Osteoblast (primary cell): ENCODE measurements around the gene NRGN. TPM values are rescaled to one million over a fixed set of nuclear protein-coding genes. Genes with fewer than 3 reads are reported as not detected.

ENCODE experiments used
- DNase-seq: peaks from one replicate; pipeline ENCODE4 v3.0.0; 2011; ENCODE audit warnings: low spot score, mixed read lengths; ENCODE audit not compliant: insufficient read length; ENCODE audit errors: missing footprints
- H2AFZ ChIP-seq: 2 replicates; pipeline ENCODE4 v1.6.0; 2011; ENCODE audit warnings: mild to moderate bottlenecking, low read length
- H3K27ac ChIP-seq: 2 replicates; pipeline ENCODE4 v1.5.1; 2011; ENCODE audit warnings: mild to moderate bottlenecking, low read depth, low read length, moderate library complexity
- H3K27me3 ChIP-seq: 2 replicates; pipeline ENCODE4 v1.6.0; 2012; ENCODE audit warnings: mild to moderate bottlenecking, control low read depth, inconsistent platforms, low read length, moderate library complexity; ENCODE audit not compliant: insufficient read depth
- H3K36me3 ChIP-seq: 2 replicates; pipeline ENCODE4 v1.5.1; 2011; ENCODE audit warnings: mild to moderate bottlenecking, low read length, control low read depth, moderate library complexity; ENCODE audit not compliant: insufficient read depth
- H3K4me1 ChIP-seq: 2 replicates; pipeline ENCODE4 v1.5.1; 2011; ENCODE audit warnings: mild to moderate bottlenecking, low read length, control low read depth, moderate library complexity; ENCODE audit not compliant: insufficient read depth
- H3K4me2 ChIP-seq: 2 replicates; pipeline ENCODE4 v1.6.0; 2011; ENCODE audit warnings: mild to moderate bottlenecking, low read length; ENCODE audit not compliant: insufficient read depth
- H3K4me3 ChIP-seq: fragments of 200-600 bp; sonication (generic); 3 replicates; pipeline ENCODE4 v1.5.1; 2012; ENCODE audit warnings: mild to moderate bottlenecking, low read length, inconsistent platforms; ENCODE audit not compliant: insufficient read depth
- H3K79me2 ChIP-seq: 2 replicates; pipeline ENCODE4 v1.6.0; 2012; ENCODE audit warnings: mild to moderate bottlenecking, low read length, control low read depth, inconsistent platforms; ENCODE audit not compliant: insufficient read depth
- H3K9me3 ChIP-seq: 2 replicates; pipeline ENCODE4 v1.5.1; 2011; ENCODE audit warnings: low read depth, low read length, control low read depth
- H4K20me1 ChIP-seq: 2 replicates; pipeline ENCODE4 v1.6.0; 2012; ENCODE audit warnings: mild to moderate bottlenecking, low read length, control low read depth; ENCODE audit not compliant: insufficient read depth
- CTCF ChIP-seq: IDR thresholded peaks from 2 replicates; pipeline ENCODE4 v1.5.1; 2011; ENCODE audit warnings: mild to moderate bottlenecking, low read depth, low read length, moderate library complexity; ENCODE audit errors: extremely low read depth
- total RNA-seq: library from RNA; depleted of rRNA; stranded (reverse); fragments of >200 nt; gene quantifications from 2 replicates; pipeline ENCODE4 v1.2.3, GENCODE V29; 2012

The NRGN gene
- total RNA-seq, 1 donor = under 0.01 TPM

- no peaks in the 10 kb centered on the region for H3K9me3 ChIP-seq
- no peak overlapping the region for H3K4me2 ChIP-seq
- no peaks in the 10 kb centered on the region for H3K79me2 ChIP-seq
- H3K27me3 ChIP-seq = peaks cover 6% of the 10 kb centered on the region
- no peak for TF ChIP-seq CTCF
- H2AFZ ChIP-seq = no peak overlapping the region
- no peak for DNase-seq
- no peaks in the 10 kb centered on the region for H3K36me3 ChIP-seq
- H3K4me3 ChIP-seq = no peak overlapping the region
- H3K4me1 ChIP-seq = peaks cover 10% of the 10 kb centered on the region
- H4K20me1 ChIP-seq = no peaks in the 10 kb centered on the region
- H3K27ac ChIP-seq = no peak overlapping the region
These were observed 10.2 kb upstream of the NRGN start for GRCh38 chr11:124729571-124729970.

- no peak overlapping the region for H2AFZ ChIP-seq
- no peak overlapping the region for H3K27ac ChIP-seq
- H3K79me2 ChIP-seq = no peaks in the 10 kb centered on the region
- no peak overlapping the region for H3K4me2 ChIP-seq
- no peak for TF ChIP-seq CTCF
- no peaks in the 10 kb centered on the region for H3K9me3 ChIP-seq
- peaks cover 21% of the 10 kb centered on the region for H3K27me3 ChIP-seq
- H4K20me1 ChIP-seq = no peaks in the 10 kb centered on the region
- no peaks in the 10 kb centered on the region for H3K4me1 ChIP-seq
- no peak for DNase-seq
- no peaks in the 10 kb centered on the region for H3K36me3 ChIP-seq
- H3K4me3 ChIP-seq = no peak overlapping the region
These were observed 7.5 kb upstream of the NRGN start for GRCh38 chr11:124732230-124732629.

DNA sequence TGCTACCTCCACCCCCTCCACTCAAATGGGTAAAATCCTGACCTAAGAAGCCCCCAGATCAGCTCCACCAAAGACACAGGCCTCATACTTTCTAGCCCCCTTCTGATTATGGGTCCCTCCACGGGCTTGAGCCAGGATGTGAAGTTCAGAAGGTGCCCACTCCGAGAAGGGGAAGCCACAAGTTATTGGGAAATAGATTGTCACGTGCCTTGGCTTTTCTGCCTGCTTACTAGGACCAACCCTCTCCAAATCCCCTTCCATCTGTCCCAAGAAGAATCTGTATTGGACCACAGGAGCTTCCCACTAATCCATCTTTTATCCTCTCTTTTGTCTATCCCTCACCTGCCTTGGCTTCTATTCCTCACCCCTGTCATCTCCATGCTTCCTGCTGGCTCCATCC, 3.0 kb upstream of the NRGN start:
- Histone ChIP-seq H3K4me2 (no peak overlapping the region), H3K27me3 (peaks cover 56% of the 10 kb centered on the region), H3K9me3 (no peaks in the 10 kb centered on the region), H2AFZ (no peak overlapping the region), H3K36me3 (no peaks in the 10 kb centered on the region), H3K4me1 (peaks cover 3% of the 10 kb centered on the region), H3K4me3 (no peak overlapping the region), H4K20me1 (no peaks in the 10 kb centered on the region), H3K27ac (no peak overlapping the region), H3K79me2 (no peaks in the 10 kb centered on the region)
- DNase-seq = no peak
- no peak for TF ChIP-seq CTCF

DNA sequence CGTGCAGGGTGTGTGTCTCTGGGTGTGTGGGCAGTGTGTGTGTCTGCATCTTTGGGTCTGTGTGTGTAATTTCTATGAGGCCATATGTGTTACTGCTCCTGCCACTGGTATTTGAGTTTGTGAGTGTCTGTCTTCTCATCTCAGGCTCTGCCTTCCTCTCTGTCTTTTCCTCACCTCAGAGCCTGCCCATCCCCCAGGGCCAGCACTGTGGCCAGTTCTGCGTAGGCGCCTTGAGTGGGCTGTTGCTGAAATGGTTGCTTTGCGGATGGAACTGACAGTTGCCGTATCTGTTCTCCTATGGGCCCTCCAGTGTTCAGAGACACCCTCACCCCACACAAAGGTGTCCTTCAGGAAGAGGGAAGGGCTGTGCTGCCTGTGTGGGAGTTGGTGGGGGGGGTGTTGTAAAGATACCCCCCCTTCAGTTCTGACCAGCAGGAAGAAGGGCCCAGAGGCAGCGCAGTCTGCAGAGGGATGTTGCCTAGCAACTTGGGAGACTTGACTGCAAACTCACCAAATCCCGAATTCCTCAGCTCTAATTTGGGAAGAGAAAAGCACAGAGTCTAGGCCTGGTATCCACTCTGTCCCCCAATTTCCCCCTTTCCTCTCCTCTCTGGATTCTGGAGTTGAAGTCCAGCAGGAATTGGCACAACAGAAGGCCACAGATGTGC, 2.0 kb upstream of the NRGN start:
- H4K20me1 ChIP-seq = no peaks in the 10 kb centered on the region
- H2AFZ ChIP-seq = no peak overlapping the region
- H3K79me2 ChIP-seq = no peaks in the 10 kb centered on the region
- H3K27ac ChIP-seq = no peak overlapping the region
- peaks cover 66% of the 10 kb centered on the region for H3K27me3 ChIP-seq
- H3K4me2 ChIP-seq = no peak overlapping the region
- no peak overlapping the region for H3K4me3 ChIP-seq
- H3K36me3 ChIP-seq = no peaks in the 10 kb centered on the region
- H3K9me3 ChIP-seq = no peaks in the 10 kb centered on the region
- H3K4me1 ChIP-seq = peaks cover 3% of the 10 kb centered on the region
- no peak for DNase-seq
- no peak for TF ChIP-seq CTCF
